Pancreas (tissue), 10 donors: ENCODE results near the gene PRM2. TPM values are rescaled to one million over a fixed set of nuclear protein-coding genes. Genes with fewer than 3 reads are reported as not detected.

Source experiments
- ATAC-seq, 4 donors: fragments of 200-7000 bp; cut with Tn5 transposase; one replicate each; pipeline versions ENCODE4 v1.8.0 to v1.9.1; 2020; ENCODE audit warnings: mild to moderate bottlenecking in 4 of 4, moderate library complexity in 4 of 4
- DNase-seq, 6 donors: peaks; one replicate each; pipeline ENCODE4 v3.0.0-alpha.2; 2020
- FAIRE-seq: peaks from 2 replicates; lab custom pipeline; 2012; peaks lifted over from hg19 to GRCh38; lab: Jason Lieb, UNC
- H3K27ac ChIP-seq, 4 donors: fragments of 200-600 bp; sonication (generic); 1 replicate in 3 of 4; 2 replicates in 1 of 4; pipeline versions ENCODE4 v1.5.0 to v1.8.0; 2020
- H3K27me3 ChIP-seq, 4 donors: fragments of 200-600 bp; one replicate each; pipeline ENCODE4 v1.8.0; 2021
- H3K36me3 ChIP-seq, 3 donors: fragments of 200-600 bp; sonication (generic) in 1 of 3; one replicate each; pipeline versions ENCODE4 v1.5.0 to v1.8.0; 2020 to 2021
- H3K4me1 ChIP-seq, 3 donors: fragments of 200-600 bp; one replicate each; pipeline ENCODE4 v1.8.0; 2021
- H3K4me3 ChIP-seq, 4 donors: fragments of 200-600 bp; sonication (generic) in 2 of 4; one replicate each; pipeline versions ENCODE4 v1.5.0 to v1.8.0; 2020 to 2021
- H3K9me3 ChIP-seq, 4 donors: fragments of 200-600 bp; one replicate each; pipeline ENCODE4 v1.8.0; 2021
- CTCF ChIP-seq, 4 donors: fragments of 200-600 bp; sonication (generic) in 3 of 4; IDR thresholded peaks; one replicate each; pipeline versions ENCODE4 v1.5.0 to v1.8.0; 2021; ENCODE audit warnings: antibody characterized with exemption in 4 of 4
- WGBS, 2 donors: extraction: QIAGEN DNeasy Blood & Tissue Kit; methylation state at CpG; one replicate each; pipeline ENCODE4 v1.1.7; 2013; 5-methylcytosine and 5-hydroxymethylcytosine counted together
- intact Hi-C, 3 donors: fragments of 100-400 bp; cut with DNase I; formaldehyde crosslinking; loops; one replicate each; pipeline versions ENCODE4 v1.11.1 to v1.14.2; 2022
- polyA plus RNA-seq, 2 donors: library from polyadenylated mRNA; stranded (reverse); fragments of 200-250 nt; gene quantifications; one replicate each; pipeline ENCODE4 v1.2.3, GENCODE V29; 2013
- total RNA-seq, 6 donors: library from RNA; stranded (reverse); fragmentation: NEBNext Ultra II Directional in 4 of 6; extraction: Animal tissue kit (Norgen Biotek cat#: 25700) in 4 of 6; gene quantifications; one replicate each; pipeline versions ENCODE4 v1.2.1 to v1.2.4, GENCODE V29; 2021 to 2023
- donor health status: healthy with polysubstance abuse.
- donor health status: DM: no; HTN: no; CAD: no; lungs with moderate emphysema.
- donor health status: DM: no; HTN: no; CAD: no.
- donor health status: control.
- donor health status: control.
- donor health status: Bipolar disorder and iron deficiency.
- donor health status: DM: yes; HTN: yes; CAD: no.
- donor health status: DM: no; HTN: no; CAD: no.
- donor health status: DM: no; HTN: no; CAD: no.
- donor health status: DM: yes; HTN: yes; CAD: no.

The PRM2 gene
- total and polyA plus RNA-seq, 8 donors, result not detected

GRCh38 chr16:11270602-11271162, 5.6 kb downstream of the PRM2 start:
- Histone ChIP-seq H3K27me3 (no peaks in the 10 kb centered on the region), H3K4me3 (no peak overlapping the region), H3K4me1 (peaks cover 0 to 3% (median 0%) of the 10 kb centered on the region in 3 donors), H3K9me3 (no peaks in the 10 kb centered on the region), H3K36me3 (no peaks in the 10 kb centered on the region), H3K27ac (no peak overlapping the region)
- no peak for TF ChIP-seq CTCF (IDR thresholded peaks at IDR 0.05)
- ATAC-seq (no peak), DNase-seq (no peak), FAIRE-seq (no peak)
- WGBS, 2 donors, result 84 to 95% methylated on average over 2 of the region's 2 CpGs
- intact Hi-C loops, result no loop called here

- WGBS, 2 donors, result 91 to 93% methylated on average over 11 of the region's 11 CpGs
Measured at GRCh38 chr16:11268921-11269375, 7.3 kb downstream of the PRM2 start, which contains the start of gene TNP2. Gene TNP2 (minus strand): TSS chr16:11269325. CDS start chr16:11269262, 63 bp downstream.

DNA sequence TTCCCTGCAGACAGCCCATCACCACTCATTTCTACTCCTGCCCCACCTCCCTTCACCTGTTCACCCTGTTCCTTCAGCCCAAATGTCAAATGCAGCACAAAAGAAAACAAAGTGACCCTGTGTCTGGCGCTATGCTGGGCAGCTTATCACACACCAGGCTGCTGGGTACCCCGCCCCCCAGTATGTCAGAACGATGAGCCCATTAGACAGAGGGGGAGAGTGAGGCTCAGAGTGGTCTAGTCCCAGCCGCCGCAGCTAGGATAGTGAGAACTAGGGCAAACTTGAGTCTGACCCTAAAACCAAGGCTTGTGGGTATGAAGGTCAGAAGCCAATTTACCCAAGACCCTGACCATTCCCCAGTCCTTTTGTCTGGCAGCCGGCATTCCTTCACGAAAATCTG, 11.2 kb downstream of the PRM2 start:
- Histone ChIP-seq H3K27ac (peak overlapping the region in 1 of 4 donors; percentile 33), H3K36me3 (no peaks in the 10 kb centered on the region), H3K27me3 (no peaks in the 10 kb centered on the region), H3K4me1 (peaks cover 0 to 3% (median 0%) of the 10 kb centered on the region in 3 donors), H3K4me3 (no peak overlapping the region), H3K9me3 (no peaks in the 10 kb centered on the region)
- TF ChIP-seq CTCF (IDR thresholded peaks at IDR 0.05), result no peak
- WGBS, 2 donors, result 69 to 72% methylated on average over 7 of the region's 7 CpGs
- ATAC-seq (peak in 2 of 4 donors; percentile 15 to 31), DNase-seq (no peak), FAIRE-seq (no peak)
- intact Hi-C loops, result no loop called here

More at GRCh38 chr16:11268921-11269375, 7.3 kb downstream of the PRM2 start, which contains the start of gene TNP2:
- Histone ChIP-seq H3K27ac (no peak within 1 kb of the TSS), H3K36me3 (no peaks in the 10 kb centered on the region), H3K9me3 (no peaks in the 10 kb centered on the region), H3K4me1 (peaks cover 0 to 3% (median 0%) of the 10 kb centered on the region in 3 donors), H3K4me3 (no peak within 1 kb of the TSS), H3K27me3 (no peaks in the 10 kb centered on the region)
- DNase-seq (no peak), FAIRE-seq (no peak), ATAC-seq (no peak)
- TF ChIP-seq CTCF (IDR thresholded peaks at IDR 0.05), result no peak
- intact Hi-C loops, result no loop called here

GRCh38 chr16:11264155-11264832, 12.0 kb downstream of the PRM2 start:
- no peak for ATAC-seq
- intact Hi-C loops, result no loop called here
- FAIRE-seq, result no peak

More at GRCh38 chr16:11264155-11264832, 12.0 kb downstream of the PRM2 start:
- no peak for DNase-seq
- no peaks in the 10 kb centered on the region for H3K36me3 ChIP-seq
- H3K4me1 ChIP-seq, result peaks cover under 1 to 4% (median 3%) of the 10 kb centered on the region in 3 donors
- no peaks in the 10 kb centered on the region for H3K9me3 ChIP-seq
- no peak for TF ChIP-seq CTCF (IDR thresholded peaks at IDR 0.05)
- H3K4me3 ChIP-seq, result no peak overlapping the region
- 79 to 82% methylated on average over 9 of the region's 9 CpGs for WGBS, 2 donors
- H3K27me3 ChIP-seq, result no peaks in the 10 kb centered on the region
- no peak overlapping the region for H3K27ac ChIP-seq
